GM12875 (cell line): Measurements from ENCODE around the gene LAMTOR4.

Experiments
- H3K4me3 ChIP-seq: one replicate; pipeline ENCODE4 v1.5.1; 2011; ENCODE audit warnings: low read depth, low read length, control low read depth
- TF ChIP-seq, protein P1 (sequence below): IDR thresholded peaks from 2 replicates; pipeline ENCODE4 v1.5.1; 2011; ENCODE audit warnings: low read depth, mild to moderate bottlenecking, control low read depth, inconsistent platforms, low read length, moderate library complexity, borderline replicate concordance; ENCODE audit not compliant: insufficient read depth

The LAMTOR4 gene

DNA sequence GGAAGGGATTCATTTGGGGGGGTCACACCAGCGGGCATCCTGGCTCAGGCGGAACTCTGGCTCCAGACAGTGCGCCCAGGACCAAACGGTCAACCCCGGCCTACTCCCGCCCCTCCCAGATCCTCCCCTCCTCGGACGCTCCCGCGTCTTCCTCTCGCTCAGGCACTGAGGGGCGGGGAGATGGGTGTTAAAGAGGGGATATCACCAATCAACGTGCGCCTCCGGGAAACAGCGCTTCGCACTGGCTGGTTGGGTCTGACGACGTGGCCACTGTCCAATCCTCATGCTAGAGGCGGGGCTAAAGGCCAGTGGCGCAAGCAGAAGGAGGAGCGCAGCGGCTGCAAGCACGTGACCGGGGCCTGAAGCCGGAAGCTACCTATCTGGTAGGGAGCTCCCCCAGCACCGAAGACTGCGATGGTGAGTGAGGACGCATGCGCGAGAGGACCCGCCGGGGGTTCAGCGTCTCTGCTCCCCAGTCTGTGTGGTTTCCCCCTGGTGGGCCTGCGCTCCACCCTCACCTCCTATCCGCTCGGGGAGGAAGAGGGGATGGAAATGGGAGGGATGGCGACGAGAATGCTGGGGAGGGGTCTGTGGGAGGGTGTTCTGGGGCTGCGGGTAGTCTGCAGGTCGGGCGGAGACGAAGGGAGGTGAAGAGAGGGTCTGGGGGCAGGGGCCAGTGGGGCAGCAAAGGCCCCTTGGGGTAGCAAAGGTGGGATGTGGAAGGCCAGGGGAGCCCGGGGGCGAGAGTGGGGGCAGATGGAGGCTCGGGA is at the start of gene LAMTOR4:
Gene LAMTOR4, plus strand, starts transcription at position 360 of the 770 bp plus-strand sequence. Its CDS starts 55 bp downstream, at position 415.
- H3K4me3 ChIP-seq: peak within 1 kb of the TSS; percentile 84
- TF ChIP-seq, protein P1, sequence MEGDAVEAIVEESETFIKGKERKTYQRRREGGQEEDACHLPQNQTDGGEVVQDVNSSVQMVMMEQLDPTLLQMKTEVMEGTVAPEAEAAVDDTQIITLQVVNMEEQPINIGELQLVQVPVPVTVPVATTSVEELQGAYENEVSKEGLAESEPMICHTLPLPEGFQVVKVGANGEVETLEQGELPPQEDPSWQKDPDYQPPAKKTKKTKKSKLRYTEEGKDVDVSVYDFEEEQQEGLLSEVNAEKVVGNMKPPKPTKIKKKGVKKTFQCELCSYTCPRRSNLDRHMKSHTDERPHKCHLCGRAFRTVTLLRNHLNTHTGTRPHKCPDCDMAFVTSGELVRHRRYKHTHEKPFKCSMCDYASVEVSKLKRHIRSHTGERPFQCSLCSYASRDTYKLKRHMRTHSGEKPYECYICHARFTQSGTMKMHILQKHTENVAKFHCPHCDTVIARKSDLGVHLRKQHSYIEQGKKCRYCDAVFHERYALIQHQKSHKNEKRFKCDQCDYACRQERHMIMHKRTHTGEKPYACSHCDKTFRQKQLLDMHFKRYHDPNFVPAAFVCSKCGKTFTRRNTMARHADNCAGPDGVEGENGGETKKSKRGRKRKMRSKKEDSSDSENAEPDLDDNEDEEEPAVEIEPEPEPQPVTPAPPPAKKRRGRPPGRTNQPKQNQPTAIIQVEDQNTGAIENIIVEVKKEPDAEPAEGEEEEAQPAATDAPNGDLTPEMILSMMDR: no peak

DNA sequence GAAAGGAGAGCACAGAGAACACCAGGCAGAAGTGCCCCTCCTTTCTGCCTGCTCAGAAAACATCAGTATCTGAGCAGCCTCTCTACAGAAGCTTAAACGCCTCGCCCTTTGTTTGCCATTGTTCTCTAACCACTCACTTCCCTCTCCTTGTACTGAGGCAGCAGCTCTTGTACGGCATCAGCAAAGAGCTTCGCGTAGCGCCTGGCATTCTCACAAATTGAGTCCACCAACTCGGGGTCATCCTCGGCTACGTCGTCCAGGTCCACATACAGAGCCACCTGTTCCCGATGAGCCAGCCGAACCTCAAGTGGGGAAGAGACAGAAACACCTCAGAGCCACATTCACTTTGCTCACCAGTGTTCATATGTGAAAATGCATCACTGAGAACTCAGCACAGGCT is 49.3 kb upstream of the LAMTOR4 start:
- TF ChIP-seq, protein P1: no peak

DNA sequence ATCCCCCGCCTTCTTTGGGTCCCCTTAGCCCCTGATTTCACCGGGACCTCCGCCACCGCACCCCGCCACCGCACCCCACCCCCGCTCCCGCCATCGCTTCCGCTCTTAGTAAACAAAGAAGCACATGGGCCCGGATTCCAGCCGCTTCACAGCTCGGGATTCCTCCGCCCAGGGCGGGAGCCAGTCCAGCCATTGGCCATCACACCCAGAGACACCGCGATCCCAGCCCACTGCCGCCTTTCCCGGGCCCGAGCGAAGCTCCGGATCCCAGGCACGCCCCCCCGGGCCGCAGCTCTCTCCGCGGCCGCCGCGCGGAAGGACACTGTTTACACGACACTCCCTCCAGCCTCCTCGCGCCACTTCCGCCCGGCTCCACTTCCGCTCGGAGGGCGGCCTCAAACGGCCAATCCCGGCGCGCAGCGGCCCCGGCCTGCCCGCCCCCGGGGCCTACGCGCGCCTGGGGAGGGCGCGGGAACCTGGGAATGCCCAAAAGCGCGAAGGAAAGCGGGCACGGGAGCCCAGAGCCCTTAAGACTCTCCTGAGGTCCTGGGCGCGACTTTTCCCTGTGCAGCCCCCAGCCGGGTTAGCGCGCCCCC is 48.2 kb upstream of the LAMTOR4 start:
- TF ChIP-seq, protein P1: no peak
- peak overlapping the region; percentile 82 for H3K4me3 ChIP-seq

More for the DNA sequence above, 49.3 kb upstream of the LAMTOR4 start:
- peak overlapping the region; percentile 82 for H3K4me3 ChIP-seq

DNA sequence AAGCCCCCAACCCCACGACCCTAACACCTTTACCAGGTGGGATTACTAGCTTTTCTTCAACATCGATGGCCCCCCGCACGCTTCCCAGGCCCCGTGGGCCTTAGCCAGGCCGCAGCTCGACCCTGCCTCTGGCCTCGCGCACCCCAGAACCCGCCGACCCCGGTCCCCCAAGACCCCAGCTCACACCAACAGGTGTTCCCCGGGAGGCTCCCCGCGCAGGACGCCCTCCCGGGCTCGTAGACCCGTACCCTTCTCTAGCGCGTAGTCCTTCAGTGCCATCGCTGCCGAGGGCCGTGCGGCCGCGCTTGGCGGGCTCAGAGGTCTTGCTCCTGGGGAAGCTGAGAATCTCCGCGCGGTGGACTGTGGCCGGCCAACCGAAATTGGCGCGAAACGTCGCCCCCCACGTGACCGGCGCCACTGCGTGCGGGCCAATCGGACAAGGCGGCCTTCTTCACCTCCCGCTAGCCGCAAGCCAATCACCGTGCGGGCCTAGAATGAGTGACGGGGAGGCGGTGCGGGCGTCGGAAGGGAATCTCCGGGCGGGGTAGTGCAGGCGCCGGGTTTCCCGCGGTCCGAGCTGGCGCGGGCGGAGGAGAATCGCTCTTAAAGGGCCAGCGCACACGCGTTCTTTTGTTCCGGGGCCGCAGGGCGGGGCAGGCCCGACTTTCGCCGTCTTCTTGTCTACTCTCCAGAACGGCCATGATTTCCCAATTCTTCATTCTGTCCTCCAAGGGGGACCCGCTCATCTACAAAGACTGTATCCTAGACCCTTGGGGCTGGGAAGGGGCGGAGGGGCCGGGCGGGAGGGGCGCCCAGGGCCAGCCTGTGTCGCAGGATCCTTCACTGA is 47.5 kb upstream of the LAMTOR4 start, which contains the start of the genes AP4M1 and MCM7:
Gene AP4M1, plus strand, starts transcription at position 628 of the 847 bp plus-strand sequence. Its CDS starts 72 bp downstream, at position 700.
Gene MCM7, minus strand, starts transcription at position 382 of the 847 bp plus-strand sequence. Its CDS starts 103 bp downstream, at position 279.
- H3K4me3 ChIP-seq: peak within 1 kb of the TSS; percentile 82

DNA sequence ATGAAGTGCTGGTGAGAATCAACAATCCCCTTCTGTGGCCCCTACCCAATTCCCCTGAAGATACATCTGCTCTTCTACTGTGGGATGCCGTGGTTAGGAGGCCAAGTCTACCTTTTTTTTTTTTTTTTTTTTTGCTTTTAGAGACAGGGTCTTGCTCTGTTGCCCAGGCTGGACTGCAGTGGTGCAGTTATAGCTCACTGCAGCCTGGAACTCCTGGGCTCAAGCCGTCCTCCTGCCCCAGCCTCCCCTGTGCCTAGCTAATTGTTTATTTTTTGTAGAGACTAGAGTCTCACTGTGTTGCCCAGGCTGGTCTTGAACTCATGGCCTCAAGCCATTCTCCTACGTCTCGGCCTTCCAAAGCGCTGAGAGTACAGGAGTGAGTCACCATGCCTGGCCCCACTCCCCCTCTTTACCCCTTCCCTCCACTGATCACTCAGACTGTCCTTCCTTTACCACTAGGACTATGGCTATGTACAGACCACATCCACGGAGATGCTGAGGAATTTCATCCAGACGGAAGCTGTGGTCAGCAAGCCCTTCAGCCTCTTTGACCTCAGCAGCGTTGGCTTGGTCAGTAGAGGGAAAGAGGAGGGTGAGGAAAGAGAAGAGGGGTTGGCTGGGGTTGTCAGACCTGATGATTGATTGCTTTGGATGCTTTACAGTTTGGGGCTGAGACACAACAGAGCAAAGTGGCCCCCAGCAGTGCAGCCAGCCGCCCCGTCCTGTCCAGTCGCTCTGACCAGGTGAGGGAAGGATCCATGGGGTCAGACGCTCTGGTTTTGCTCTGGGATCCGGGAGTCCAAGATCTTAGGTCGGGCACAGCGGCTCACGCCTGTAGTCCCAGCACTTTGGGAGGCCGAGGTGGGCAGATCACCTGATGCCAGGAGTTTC is 45.5 kb upstream of the LAMTOR4 start:
- TF ChIP-seq, protein P1: no peak
- no peak overlapping the region for H3K4me3 ChIP-seq

More for the DNA sequence above, 47.5 kb upstream of the LAMTOR4 start, which contains the start of the genes AP4M1 and MCM7:
- TF ChIP-seq, protein P1: no peak

DNA sequence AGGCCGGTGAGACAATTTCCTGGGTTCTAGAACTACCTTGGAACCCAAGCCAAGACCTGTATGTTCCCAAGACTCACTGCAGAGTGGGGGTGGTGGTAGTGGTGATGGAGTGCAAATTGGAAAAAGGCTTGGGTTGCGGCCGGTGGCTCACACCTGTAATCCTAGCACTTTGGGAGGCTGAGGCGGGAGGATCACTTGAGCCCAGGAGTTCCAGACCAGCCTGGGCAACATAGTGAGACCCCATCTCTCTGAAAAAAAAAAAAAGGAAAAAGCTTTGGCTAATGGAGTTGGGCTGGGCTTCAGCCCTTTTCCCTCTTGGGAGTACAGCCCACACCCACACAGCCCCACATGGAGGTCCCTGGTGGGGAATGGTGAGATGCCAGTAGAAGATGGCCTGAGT is 43.2 kb upstream of the LAMTOR4 start:
- H3K4me3 ChIP-seq: no peak overlapping the region
- TF ChIP-seq, protein P1: no peak
